Gastroesophageal sphincter (tissue), 4 donors: Measurements from ENCODE around the gene CCDC83. TPM values are rescaled to one million over a fixed set of nuclear protein-coding genes. Genes with fewer than 3 reads are reported as not detected.

Experiments used
- ATAC-seq: fragments of 150-250 bp; one replicate; pipeline ENCODE4 v1.9.1; 2016; ENCODE audit warnings: mild to moderate bottlenecking, moderate library complexity
- H3K27ac ChIP-seq, 4 donors: fragments of 200-600 bp; sonication (generic) in 3 of 4; 1 replicate in 3 of 4; 2 replicates in 1 of 4; pipeline ENCODE4 v1.5.1; 2016 to 2019
- H3K27me3 ChIP-seq: fragments of 200-600 bp; sonication (generic); one replicate; pipeline ENCODE4 v1.5.1; 2019
- H3K36me3 ChIP-seq, 2 donors: fragments of 200-600 bp; sonication (generic); one replicate each; pipeline ENCODE4 v1.5.1; 2019; ENCODE audit warnings: control low read depth in 1 of 2
- H3K4me1 ChIP-seq, 3 donors: fragments of 200-600 bp; sonication (generic); 1 replicate in 2 of 3; 2 replicates in 1 of 3; pipeline ENCODE4 v1.5.1; 2016 to 2019; ENCODE audit warnings: control low read depth in 2 of 3
- H3K4me3 ChIP-seq, 2 donors: fragments of 200-600 bp; sonication (generic); one replicate each; pipeline ENCODE4 v1.5.1; 2019; ENCODE audit warnings: mild to moderate bottlenecking in 1 of 2, moderate library complexity in 1 of 2
- H3K9me3 ChIP-seq, 3 donors: fragments of 200-600 bp; sonication (generic); one replicate each; pipeline ENCODE4 v1.5.1; 2017 to 2019; ENCODE audit warnings: control low read depth in 2 of 3
- CTCF ChIP-seq, 4 experiments: fragments of 200-600 bp in 2 of 4; fragments of 450-650 bp in 2 of 4; sonication (generic) in 1 of 4; IDR thresholded peaks; one replicate each; pipeline ENCODE4 v1.5.1; 2017 to 2019; ENCODE audit warnings: antibody characterized with exemption in 4 of 4, mild to moderate bottlenecking in 2 of 4, moderate library complexity in 2 of 4
- EP300 ChIP-seq: sonication (generic); formaldehyde crosslinking; IDR thresholded peaks from one replicate; pipeline ENCODE4 v1.6.1; 2017; ENCODE audit warnings: antibody characterized with exemption, mild to moderate bottlenecking
- POLR2A ChIP-seq, 2 donors: fragments of 450-650 bp; IDR thresholded peaks; one replicate each; pipeline ENCODE4 v1.6.1; 2017; ENCODE audit warnings: antibody characterized with exemption in 2 of 2, mild to moderate bottlenecking in 2 of 2, moderate library complexity in 1 of 2
- POLR2AphosphoS5 ChIP-seq: sonication (generic); formaldehyde crosslinking; IDR thresholded peaks from one replicate; pipeline ENCODE4 v1.6.1; 2017; ENCODE audit warnings: antibody characterized with exemption
- WGBS, 2 donors: methylation state at CpG; one replicate each; pipeline ENCODE4 v1.1.5; 2018; ENCODE audit warnings: low coverage in 1 of 2; 5-methylcytosine and 5-hydroxymethylcytosine counted together
- total RNA-seq, 4 donors: library from RNA; depleted of rRNA; stranded (reverse); fragments of >200 nt; gene quantifications; one replicate each; pipeline ENCODE4 v1.1.0, GENCODE V29; 2016

Gene CCDC83
- total RNA-seq, 4 donors from 2014 or later, result not detected

GRCh38 chr11:85896876-85897275, 41.7 kb downstream of the CCDC83 start:
- Histone ChIP-seq H3K9me3 (no peaks in the 10 kb centered on the region), H3K27me3 (no peaks in the 10 kb centered on the region), H3K4me1 (no peaks in the 10 kb centered on the region), H3K4me3 (no peak overlapping the region), H3K36me3 (no peaks in the 10 kb centered on the region), H3K27ac (no peak overlapping the region)
- TF ChIP-seq POLR2AphosphoS5, result no peak
- no peak for TF ChIP-seq CTCF (IDR thresholded peaks at IDR 0.05)
- no peak for TF ChIP-seq POLR2A (IDR thresholded peaks at IDR 0.05)
- TF ChIP-seq EP300, result no peak
- WGBS, 2 donors, result 95 to 96% methylated on average over 3 of the region's 3 CpGs
- ATAC-seq, result no peak

- Histone ChIP-seq H3K27ac (no peak overlapping the region), H3K4me1 (no peaks in the 10 kb centered on the region), H3K4me3 (no peak overlapping the region), H3K27me3 (no peaks in the 10 kb centered on the region), H3K9me3 (no peaks in the 10 kb centered on the region), H3K36me3 (no peaks in the 10 kb centered on the region)
- no peak for ATAC-seq
- 50 to 59% methylated on average over 2 of the region's 2 CpGs for WGBS, 2 donors
- TF ChIP-seq CTCF (IDR thresholded peaks at IDR 0.05) (no peak), POLR2A (IDR thresholded peaks at IDR 0.05) (no peak)
Measured at GRCh38 chr11:85898456-85898855, 43.3 kb downstream of the CCDC83 start.

- Histone ChIP-seq H3K9me3 (no peaks in the 10 kb centered on the region), H3K27ac (no peak overlapping the region), H3K4me3 (no peak overlapping the region), H3K36me3 (no peaks in the 10 kb centered on the region), H3K4me1 (no peaks in the 10 kb centered on the region), H3K27me3 (no peaks in the 10 kb centered on the region)
- no peak for ATAC-seq
- no peak for TF ChIP-seq POLR2AphosphoS5
- TF ChIP-seq EP300, result no peak
- TF ChIP-seq POLR2A (IDR thresholded peaks at IDR 0.05), result no peak
- no peak for TF ChIP-seq CTCF (IDR thresholded peaks at IDR 0.05)
- WGBS, 2 donors, result 81 to 85% methylated on average over 3 of the region's 3 CpGs
Measured at GRCh38 chr11:85902353-85902752, 47.2 kb downstream of the CCDC83 start.

GRCh38 chr11:85903406-85903805, 48.2 kb downstream of the CCDC83 start:
- 90% methylated on average over 2 of the region's 4 CpGs; no CpG with 5 or more reads in 1 of the 2 donors for WGBS, 2 donors
- no peaks in the 10 kb centered on the region for H3K4me1 ChIP-seq
- no peak for TF ChIP-seq POLR2A (IDR thresholded peaks at IDR 0.05)
- TF ChIP-seq POLR2AphosphoS5, result no peak
- no peak for TF ChIP-seq CTCF (IDR thresholded peaks at IDR 0.05)
- no peak overlapping the region for H3K4me3 ChIP-seq
- H3K9me3 ChIP-seq, result no peaks in the 10 kb centered on the region
- ATAC-seq, result no peak
- H3K27ac ChIP-seq, result no peak overlapping the region
- no peaks in the 10 kb centered on the region for H3K36me3 ChIP-seq
- no peaks in the 10 kb centered on the region for H3K27me3 ChIP-seq

- ATAC-seq, result no peak
- H3K9me3 ChIP-seq, result no peaks in the 10 kb centered on the region
- H3K27me3 ChIP-seq, result no peaks in the 10 kb centered on the region
- WGBS, 2 donors, result 99 to 100% methylated on average over 3 of the region's 3 CpGs
- no peak overlapping the region for H3K27ac ChIP-seq
- TF ChIP-seq EP300 (no peak), POLR2AphosphoS5 (no peak), POLR2A (IDR thresholded peaks at IDR 0.05) (no peak), CTCF (IDR thresholded peaks at IDR 0.05) (no peak)
- no peaks in the 10 kb centered on the region for H3K36me3 ChIP-seq
- no peak overlapping the region for H3K4me3 ChIP-seq
- no peaks in the 10 kb centered on the region for H3K4me1 ChIP-seq
Measured at GRCh38 chr11:85903811-85904210, 48.6 kb downstream of the CCDC83 start.
